NCI-H1092 treated with DMSO at 0.1 percent for 48 hours (cell line): ENCODE measurements around the gene OR9G4.

ENCODE experiments used
- DNase-seq: peaks from one replicate; lab custom pipeline; 2025; lab: John Stamatoyannopoulos, UW

The OR9G4 gene

GRCh38 chr11:56748597-56748996 is at the start of gene OR9G4:
Gene OR9G4, minus strand, starts transcription at chr11:56748697. Its CDS starts 4,931 bp downstream, at chr11:56743766.
- DNase-seq: no peak

- DNase-seq: peak; percentile 20
Measured at GRCh38 chr11:56783448-56784041, 35.0 kb upstream of the OR9G4 start.

GRCh38 chr11:56782167-56782847 is 33.8 kb upstream of the OR9G4 start:
- no peak for DNase-seq

GRCh38 chr11:56776809-56777208 is 28.3 kb upstream of the OR9G4 start:
- no peak for DNase-seq

DNA sequence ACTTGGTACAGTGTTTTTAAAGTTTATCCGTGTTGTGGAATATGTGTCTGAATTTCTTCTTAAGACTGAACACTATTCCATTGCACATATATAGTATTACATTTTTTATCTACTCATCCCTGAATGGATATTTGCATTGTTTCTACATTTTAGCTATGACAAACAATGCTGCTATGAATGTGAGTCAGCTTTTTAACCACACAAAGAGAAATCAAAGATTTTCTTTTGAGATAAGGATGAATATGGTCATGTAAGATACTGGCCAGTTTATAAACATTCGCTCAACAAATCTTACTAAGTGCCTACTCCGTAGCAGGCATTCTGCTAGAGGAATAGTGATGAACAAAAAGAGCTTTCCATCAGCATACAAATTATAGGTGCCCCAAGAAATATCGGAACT is 16.5 kb upstream of the OR9G4 start:
- DNase-seq: no peak

DNA sequence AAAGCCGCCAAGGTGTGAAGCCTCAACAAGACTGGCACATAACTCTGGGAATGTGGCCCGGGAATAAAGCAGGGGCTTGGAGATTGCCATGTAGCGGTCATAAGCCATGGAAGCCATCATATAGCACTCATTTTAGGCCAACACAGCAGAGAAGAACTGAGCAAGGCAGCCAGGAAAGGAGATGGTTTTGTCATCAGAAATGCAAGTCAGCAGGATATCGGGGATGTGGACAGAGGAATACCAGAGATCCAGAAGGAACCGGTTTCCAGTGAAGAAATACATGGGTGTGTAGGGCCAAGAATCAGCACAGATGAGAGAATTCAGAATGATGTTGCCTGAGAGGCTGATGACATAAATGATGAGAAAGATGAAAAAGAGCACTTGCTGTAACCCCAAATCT is 3.0 kb upstream of the OR9G4 start:
- DNase-seq: no peak

DNA sequence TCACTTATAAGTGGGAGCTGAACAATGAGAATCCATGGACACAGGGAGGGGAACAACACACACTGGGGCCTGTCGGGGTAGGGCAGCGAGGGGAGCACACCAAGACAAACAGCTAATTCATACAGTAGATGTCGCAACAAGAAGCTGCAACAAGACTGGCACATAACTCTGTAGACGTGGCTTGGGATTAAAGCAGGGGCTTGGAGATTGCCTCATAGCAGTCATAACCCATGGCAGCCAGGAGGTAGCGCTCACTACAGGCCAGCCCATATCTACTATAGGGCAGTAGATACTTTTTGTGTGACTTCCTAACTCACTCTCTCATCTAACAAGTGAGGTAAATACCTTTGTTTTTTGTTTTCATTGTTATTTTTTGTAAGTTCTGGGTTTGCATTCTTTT is 1.7 kb upstream of the OR9G4 start:
- no peak for DNase-seq

DNA sequence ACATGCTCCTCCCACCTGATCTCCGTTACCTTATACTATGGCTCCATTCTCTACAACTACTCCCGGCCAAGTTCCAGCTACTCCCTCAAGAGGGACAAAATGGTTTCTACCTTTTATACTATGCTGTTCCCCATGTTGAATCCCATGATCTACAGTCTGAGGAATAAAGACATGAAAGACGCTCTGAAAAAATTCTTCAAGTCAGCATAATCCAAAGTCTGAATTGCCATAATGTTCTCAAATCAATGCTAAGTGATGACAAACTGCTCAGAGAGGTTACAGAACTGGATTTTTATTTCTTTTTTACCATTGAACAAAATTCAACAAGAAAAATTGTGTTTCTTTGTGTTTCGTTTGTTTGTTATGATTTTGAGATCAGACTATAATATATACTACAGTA is 7.6 kb downstream of the OR9G4 start:
- DNase-seq: no peak

- no peak for DNase-seq
Measured at GRCh38 chr11:56740107-56740506, 8.4 kb downstream of the OR9G4 start.

DNA sequence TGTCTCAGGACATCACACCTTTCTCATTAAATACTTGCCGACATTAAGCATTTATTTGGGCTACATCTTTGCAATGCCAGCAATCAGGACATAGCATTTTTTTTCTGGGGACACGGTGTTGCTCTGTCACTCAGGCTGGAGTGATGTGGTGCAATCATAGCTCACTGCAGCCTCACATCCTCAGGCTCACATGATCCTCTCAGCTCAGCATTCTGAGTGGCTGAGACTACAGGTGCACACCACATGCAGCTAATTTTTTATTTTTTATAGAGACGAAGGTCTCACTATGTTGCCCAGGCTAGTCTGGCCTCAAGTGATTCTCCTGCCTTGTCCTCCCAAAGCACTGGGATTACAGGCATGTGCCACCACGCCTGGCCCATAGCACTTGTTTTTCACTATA is 28.0 kb downstream of the OR9G4 start:
- DNase-seq: no peak

DNA sequence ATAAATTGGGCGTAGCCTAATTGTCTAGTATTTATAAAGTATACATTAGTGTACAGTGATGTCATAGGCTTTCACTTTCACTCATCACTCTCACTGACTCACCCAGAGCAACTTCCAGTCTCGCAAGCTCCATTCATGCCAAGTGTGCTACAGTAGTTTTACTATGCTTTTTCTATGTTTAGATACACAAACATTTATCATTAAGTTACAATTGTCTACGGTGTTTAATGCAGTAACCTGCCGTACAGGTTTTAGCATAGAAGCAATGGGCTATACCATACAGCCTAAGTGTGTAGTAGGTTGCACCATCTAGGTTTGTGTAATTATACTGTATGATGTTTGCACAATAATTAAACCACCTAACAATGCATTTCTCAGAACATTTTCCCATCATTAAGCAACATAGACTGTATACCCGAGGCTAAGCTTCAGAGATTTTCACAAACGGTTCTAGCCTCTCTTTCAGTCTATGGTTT is 32.1 kb downstream of the OR9G4 start:
- no peak for DNase-seq

- DNase-seq: no peak
Measured at GRCh38 chr11:56714206-56714605, 34.3 kb downstream of the OR9G4 start.

DNA sequence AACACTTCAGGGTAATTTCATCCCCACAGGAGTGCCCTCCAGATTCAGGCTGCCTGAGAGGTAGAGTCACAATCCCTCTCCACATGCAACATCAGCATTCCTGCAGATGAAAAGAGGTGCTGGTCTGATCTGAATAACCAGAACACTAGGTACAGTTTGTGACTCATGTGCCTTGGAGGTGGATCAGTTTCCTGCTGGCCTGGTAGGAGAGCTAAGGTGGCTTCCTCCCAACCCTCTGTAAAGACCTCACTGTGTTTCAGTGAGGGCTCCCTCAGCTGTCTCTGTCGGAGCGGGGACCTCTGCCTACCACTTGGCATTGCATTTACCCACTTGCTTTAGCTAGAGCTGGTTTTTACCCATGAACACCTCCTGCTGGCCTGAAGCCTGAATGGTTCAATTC is 42.0 kb downstream of the OR9G4 start:
- no peak for DNase-seq

GRCh38 chr11:56705784-56706396 is 42.6 kb downstream of the OR9G4 start:
- no peak for DNase-seq

DNA sequence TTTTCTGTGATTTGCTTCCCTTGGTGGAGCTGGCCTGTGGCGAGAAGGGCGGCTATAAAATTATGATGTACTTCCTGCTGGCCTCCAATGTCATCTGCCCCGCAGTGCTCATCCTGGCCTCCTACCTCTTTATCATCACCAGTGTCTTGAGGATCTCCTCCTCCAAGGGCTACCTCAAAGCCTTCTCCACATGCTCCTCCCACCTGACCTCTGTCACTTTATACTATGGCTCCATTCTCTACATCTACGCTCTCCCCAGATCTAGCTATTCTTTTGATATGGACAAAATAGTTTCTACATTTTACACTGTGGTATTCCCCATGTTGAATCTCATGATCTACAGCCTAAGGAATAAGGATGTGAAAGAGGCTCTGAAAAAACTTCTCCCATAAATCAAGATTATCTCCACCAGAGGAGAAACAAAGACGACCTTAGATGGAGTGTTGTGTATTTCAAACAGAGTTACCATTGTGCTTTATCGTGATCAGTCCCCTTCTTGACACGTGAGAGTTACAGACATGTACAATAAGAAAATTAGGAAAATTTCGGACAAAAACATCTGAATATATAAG is 47.5 kb downstream of the OR9G4 start:
- DNase-seq: no peak

GRCh38 chr11:56700242-56700913 is 48.1 kb downstream of the OR9G4 start:
- no peak for DNase-seq

DNA sequence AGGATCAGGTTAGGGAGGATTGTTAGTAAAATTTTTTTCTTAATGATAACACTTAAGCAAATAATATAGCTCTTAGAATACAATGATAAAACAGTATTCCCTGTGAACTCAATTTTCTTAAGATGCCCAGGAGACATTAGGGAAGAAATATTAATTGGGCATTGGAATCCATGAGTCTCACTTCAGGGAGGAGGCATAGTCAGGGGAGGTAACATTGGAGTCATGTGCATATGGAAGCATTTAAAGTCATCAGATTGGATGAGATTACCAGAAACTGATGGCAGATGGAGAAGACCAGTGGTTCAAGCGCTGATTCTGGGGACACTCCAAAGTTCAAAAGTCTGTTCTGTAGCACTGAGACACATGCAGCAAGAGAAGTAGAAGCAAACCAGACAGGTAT is 49.7 kb downstream of the OR9G4 start, which contains the start of gene OR9G1:
Gene OR9G1, plus strand, starts transcription at position 301 of the 400 bp plus-strand sequence. CDS start 1,293 bp downstream, outside the sequence.
- DNase-seq: no peak

DNA sequence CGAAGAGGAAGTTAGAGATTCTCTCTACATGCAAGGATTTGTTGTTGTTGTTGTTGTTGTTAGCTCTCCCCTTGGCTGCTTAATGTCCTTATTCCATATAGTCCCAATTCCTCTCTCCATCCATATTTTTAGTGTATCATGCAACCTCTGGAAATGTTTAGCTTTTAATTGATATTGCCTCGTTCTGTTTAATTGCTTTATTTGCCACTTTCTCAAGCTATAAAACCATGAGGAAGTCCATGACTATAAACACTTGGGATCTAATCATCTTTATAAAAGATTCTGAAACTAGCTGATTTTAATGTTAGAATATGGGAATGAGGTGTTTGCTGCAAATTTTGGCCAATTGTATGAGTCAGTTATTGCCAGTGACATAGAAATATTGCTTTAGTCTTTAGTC is 55.1 kb downstream of the OR9G4 start:
- no peak for DNase-seq
